NCI-H1105 treated with DMSO at 0.1 percent for 48 hours (cell line): ENCODE data around the gene KCNMA1.

ENCODE experiments used
- DNase-seq: peaks from one replicate; lab custom pipeline; 2025; lab: John Stamatoyannopoulos, UW

The KCNMA1 gene

GRCh38 chr10:77634939-77635338 lies 2.7 kb downstream of the KCNMA1 start:
- DNase-seq: no peak

- no peak for DNase-seq
Measured at GRCh38 chr10:77633376-77633775, 4.2 kb downstream of the KCNMA1 start.

- no peak for DNase-seq
Measured at GRCh38 chr10:77631241-77631640, 6.4 kb downstream of the KCNMA1 start.

- DNase-seq: no peak
Measured at GRCh38 chr10:77630507-77630848, 7.1 kb downstream of the KCNMA1 start.

GRCh38 chr10:77629775-77630506 lies 7.7 kb downstream of the KCNMA1 start:
- DNase-seq: no peak

GRCh38 chr10:77628906-77629730 lies 8.5 kb downstream of the KCNMA1 start:
- DNase-seq: no peak

- DNase-seq: no peak
Measured at GRCh38 chr10:77626266-77626935, 11.2 kb downstream of the KCNMA1 start.

- DNase-seq: no peak
Measured at GRCh38 chr10:77625379-77625778, 12.2 kb downstream of the KCNMA1 start.

GRCh38 chr10:77622889-77623291 lies 14.7 kb downstream of the KCNMA1 start:
- DNase-seq: no peak

- DNase-seq: no peak
Measured at GRCh38 chr10:77620731-77621130, 16.9 kb downstream of the KCNMA1 start.

- DNase-seq: no peak
Measured at GRCh38 chr10:77619964-77620703, 17.5 kb downstream of the KCNMA1 start.

GRCh38 chr10:77618117-77618516 lies 19.5 kb downstream of the KCNMA1 start:
- DNase-seq: no peak

- no peak for DNase-seq
Measured at GRCh38 chr10:77616766-77617165, 20.8 kb downstream of the KCNMA1 start.

GRCh38 chr10:77614778-77615625 lies 22.6 kb downstream of the KCNMA1 start:
- DNase-seq: no peak

GRCh38 chr10:77613476-77614130 lies 24.0 kb downstream of the KCNMA1 start:
- no peak for DNase-seq

- DNase-seq: no peak
Measured at GRCh38 chr10:77611670-77612069, 25.9 kb downstream of the KCNMA1 start.

GRCh38 chr10:77611221-77611620 lies 26.4 kb downstream of the KCNMA1 start:
- DNase-seq: no peak

- no peak for DNase-seq
Measured at GRCh38 chr10:77609781-77610272, 27.8 kb downstream of the KCNMA1 start.

- DNase-seq: no peak
Measured at GRCh38 chr10:77608281-77608680, 29.3 kb downstream of the KCNMA1 start.

- no peak for DNase-seq
Measured at GRCh38 chr10:77606751-77607150, 30.9 kb downstream of the KCNMA1 start.

- no peak for DNase-seq
Measured at GRCh38 chr10:77605466-77605865, 32.1 kb downstream of the KCNMA1 start.
